AG09309 (cell line): Measurements from ENCODE around the gene FMO3.

Experiments used
- DNase-seq: peaks from one replicate; pipeline ENCODE4 v3.0.0-alpha.2; 2010; ENCODE audit warnings: low read depth
- H3K4me3 ChIP-seq: 2 replicates; pipeline ENCODE4 v1.5.1; 2011; ENCODE audit warnings: mild to moderate bottlenecking, low read depth, low read length, moderate library complexity; ENCODE audit not compliant: control insufficient read depth
- CTCF ChIP-seq: IDR thresholded peaks from 2 replicates; pipeline ENCODE4 v1.5.1; 2011; ENCODE audit warnings: mild to moderate bottlenecking, low read depth, low read length, inconsistent platforms; ENCODE audit not compliant: insufficient read depth, control insufficient read depth; ENCODE audit errors: missing control alignments

Gene FMO3

GRCh38 chr1:171160211-171160610 is 69.5 kb downstream of the FMO3 start:
- no peak overlapping the region for H3K4me3 ChIP-seq
- no peak for DNase-seq
- no peak for TF ChIP-seq CTCF

- no peak for TF ChIP-seq CTCF
- no peak overlapping the region for H3K4me3 ChIP-seq
Observed at GRCh38 chr1:171160639-171161354, 70.1 kb downstream of the FMO3 start.

GRCh38 chr1:171161431-171161830 is 70.7 kb downstream of the FMO3 start:
- H3K4me3 ChIP-seq: no peak overlapping the region
- no peak for DNase-seq

More at GRCh38 chr1:171160639-171161354, 70.1 kb downstream of the FMO3 start:
- DNase-seq: no peak

GRCh38 chr1:171166361-171166760 is 75.7 kb downstream of the FMO3 start:
- TF ChIP-seq CTCF: no peak
- H3K4me3 ChIP-seq: no peak overlapping the region
- DNase-seq: no peak

More at GRCh38 chr1:171161431-171161830, 70.7 kb downstream of the FMO3 start:
- TF ChIP-seq CTCF: no peak
